Muscle of leg (tissue), 11 donors: Measurements from ENCODE around the gene TMEM45A. TPM values are rescaled to one million over a fixed set of nuclear protein-coding genes. Genes with fewer than 3 reads are reported as not detected.
"Not testable (repeated sequence)": the region's sequence is repeated elsewhere in the genome, so short reads cannot be mapped to it uniquely, and the experiment has no call there.

ENCODE experiments used
- DNase-seq: peaks from one replicate; pipeline ENCODE4 v3.0.0; 2013
- H3K27ac ChIP-seq: one replicate; pipeline ENCODE4 v1.5.1; 2013; ENCODE audit warnings: mild to moderate bottlenecking, low read length, control low read depth
- H3K27me3 ChIP-seq: one replicate; pipeline ENCODE4 v1.6.1; 2013; ENCODE audit warnings: low read length; ENCODE audit not compliant: control insufficient read depth, insufficient read depth
- H3K36me3 ChIP-seq: one replicate; pipeline ENCODE4 v1.6.1; 2013; ENCODE audit warnings: low read length; ENCODE audit not compliant: control insufficient read depth, insufficient read depth
- H3K4me1 ChIP-seq: one replicate; pipeline ENCODE4 v1.6.1; 2013; ENCODE audit warnings: low read length; ENCODE audit not compliant: control insufficient read depth, insufficient read depth
- H3K4me3 ChIP-seq: one replicate; pipeline ENCODE4 v1.5.1; 2013; ENCODE audit warnings: low read length, control low read depth
- H3K9me3 ChIP-seq: replicated peaks from 2 replicates; pipeline ENCODE4 v1.6.1; 2013; ENCODE audit warnings: low read depth, low read length; ENCODE audit not compliant: control insufficient read depth
- WGBS: methylation state at CpG from one replicate; pipeline ENCODE4 v1.1.5; 2013; ENCODE audit warnings: missing lambda C conversion rate; ENCODE audit not compliant: insufficient coverage; 5-methylcytosine and 5-hydroxymethylcytosine counted together
- polyA plus RNA-seq, 8 donors: library from polyadenylated mRNA; unstranded; fragments of 120-200 nt; gene quantifications; one replicate each; pipeline versions ENCODE4 v1.2.1 to v1.2.3, GENCODE V29; 2013; ENCODE audit warnings: inconsistent platforms in 1 of 8, low replicate concordance in 1 of 8; ENCODE audit not compliant: insufficient read length in 8 of 8, insufficient read depth in 1 of 8
- total RNA-seq: library from RNA; stranded (reverse); fragments of 120-200 nt; gene quantifications from one replicate; pipeline ENCODE4 v1.2.4, GENCODE V29; 2013

TMEM45A gene
- total and polyA plus RNA-seq, 9 donors, result 13.6 to 30.2 (median 17.5) TPM

GRCh38 chr3:100582157-100582556, 89.7 kb downstream of the TMEM45A start:
- H3K4me1 ChIP-seq, H3K36me3 ChIP-seq, H3K9me3 ChIP-seq, H3K4me3 ChIP-seq, H3K27me3 ChIP-seq, DNase-seq, H3K27ac ChIP-seq: not testable (repeated sequence)
- 100% methylated on average over 2 of the region's 10 CpGs for WGBS

- 100% methylated on average over 1 of the region's 3 CpGs for WGBS
- no peaks in the 10 kb centered on the region for H3K4me1 ChIP-seq
Measured at GRCh38 chr3:100584101-100584660, 91.8 kb downstream of the TMEM45A start.

GRCh38 chr3:100586832-100587231, 94.4 kb downstream of the TMEM45A start:
- Histone ChIP-seq H3K4me1 (no peaks in the 10 kb centered on the region), H3K36me3 (no peaks in the 10 kb centered on the region), H3K4me3 (no peak overlapping the region), H3K27ac (no peak overlapping the region), H3K27me3 (no peaks in the 10 kb centered on the region), H3K9me3 (no peaks in the 10 kb centered on the region)
- no peak for DNase-seq
- 100% methylated on average over 1 of the region's 3 CpGs for WGBS

More at GRCh38 chr3:100584101-100584660, 91.8 kb downstream of the TMEM45A start:
- DNase-seq, result no peak
- Histone ChIP-seq H3K36me3 (no peaks in the 10 kb centered on the region), H3K27me3 (no peaks in the 10 kb centered on the region), H3K27ac (no peak overlapping the region), H3K4me3 (no peak overlapping the region), H3K9me3 (no peaks in the 10 kb centered on the region)

- Histone ChIP-seq H3K4me3 (no peak overlapping the region), H3K27ac (no peak overlapping the region), H3K4me1 (no peaks in the 10 kb centered on the region), H3K9me3 (no peaks in the 10 kb centered on the region), H3K36me3 (no peaks in the 10 kb centered on the region), H3K27me3 (no peaks in the 10 kb centered on the region)
- no CpG with 5 or more reads among the region's 1 CpG for WGBS
- no peak for DNase-seq
Measured at GRCh38 chr3:100588251-100588650, 95.8 kb downstream of the TMEM45A start.

GRCh38 chr3:100590114-100590839, 97.9 kb downstream of the TMEM45A start:
- no peak overlapping the region for H3K27ac ChIP-seq
- no peaks in the 10 kb centered on the region for H3K9me3 ChIP-seq
- no peaks in the 10 kb centered on the region for H3K36me3 ChIP-seq
- DNase-seq, result peak; percentile 85
- H3K4me3 ChIP-seq, result no peak overlapping the region
- H3K27me3 ChIP-seq, result no peaks in the 10 kb centered on the region
- no peaks in the 10 kb centered on the region for H3K4me1 ChIP-seq
- 20% methylated on average over 1 of the region's 10 CpGs for WGBS

- no peaks in the 10 kb centered on the region for H3K9me3 ChIP-seq
- H3K27ac ChIP-seq, result no peak overlapping the region
- H3K27me3 ChIP-seq, result no peaks in the 10 kb centered on the region
- H3K4me3 ChIP-seq, result no peak overlapping the region
- H3K4me1 ChIP-seq, result no peaks in the 10 kb centered on the region
- no peak for DNase-seq
- no CpG with 5 or more reads among the region's 1 CpG for WGBS
- no peaks in the 10 kb centered on the region for H3K36me3 ChIP-seq
Measured at GRCh38 chr3:100590840-100591147, 98.4 kb downstream of the TMEM45A start.

GRCh38 chr3:100591411-100591810, 99.0 kb downstream of the TMEM45A start:
- no peaks in the 10 kb centered on the region for H3K9me3 ChIP-seq
- H3K27ac ChIP-seq, result no peak overlapping the region
- no peaks in the 10 kb centered on the region for H3K27me3 ChIP-seq
- no peak overlapping the region for H3K4me3 ChIP-seq
- H3K36me3 ChIP-seq, result no peaks in the 10 kb centered on the region
- WGBS, result no CpG with 5 or more reads among the region's 3 CpGs
- no peak for DNase-seq
- H3K4me1 ChIP-seq, result no peaks in the 10 kb centered on the region

- WGBS, result 81% methylated on average over 7 of the region's 11 CpGs
- no peak overlapping the region for H3K4me3 ChIP-seq
- H3K27ac ChIP-seq, result no peak overlapping the region
- H3K9me3 ChIP-seq, result no peaks in the 10 kb centered on the region
- H3K4me1 ChIP-seq, result no peaks in the 10 kb centered on the region
- no peaks in the 10 kb centered on the region for H3K27me3 ChIP-seq
- no peak for DNase-seq
- no peaks in the 10 kb centered on the region for H3K36me3 ChIP-seq
Measured at GRCh38 chr3:100600181-100601042, 108.0 kb downstream of the TMEM45A start.

GRCh38 chr3:100602506-100603444, 110.4 kb downstream of the TMEM45A start:
- H3K4me1 ChIP-seq, result no peaks in the 10 kb centered on the region
- no peaks in the 10 kb centered on the region for H3K36me3 ChIP-seq
- no peaks in the 10 kb centered on the region for H3K27me3 ChIP-seq
- no peaks in the 10 kb centered on the region for H3K9me3 ChIP-seq
- DNase-seq, result no peak
- peak overlapping the region; percentile 11 for H3K27ac ChIP-seq
- no peak overlapping the region for H3K4me3 ChIP-seq
- no CpG with 5 or more reads among the region's 7 CpGs for WGBS
